Stomach (tissue), 9 donors: ENCODE data around the gene CD99L2. TPM values are rescaled to one million over a fixed set of nuclear protein-coding genes. Genes with fewer than 3 reads are reported as not detected.

Source experiments
- DNase-seq, 2 donors: peaks; one replicate each; pipeline versions ENCODE4 v3.0.0 to v3.0.0-alpha.2; 2013 to 2019
- H3K27ac ChIP-seq, 5 donors: fragments of 200-600 bp in 4 of 5; sonication (generic) in 4 of 5; one replicate each; pipeline ENCODE4 v1.5.1; 2013 to 2019; ENCODE audit warnings: mild to moderate bottlenecking in 1 of 5, moderate library complexity in 1 of 5
- H3K27me3 ChIP-seq, 3 donors: fragments of 200-600 bp; sonication (generic); one replicate each; pipeline ENCODE4 v1.5.1; 2017 to 2019; ENCODE audit warnings: mixed run types in 1 of 3
- H3K36me3 ChIP-seq, 4 donors: fragments of 200-600 bp; sonication (generic); 1 replicate in 3 of 4; 2 replicates in 1 of 4; pipeline ENCODE4 v1.5.1; 2016 to 2019
- H3K4me1 ChIP-seq, 4 donors: fragments of 200-600 bp; sonication (generic); one replicate each; pipeline ENCODE4 v1.5.1; 2016 to 2019
- H3K4me3 ChIP-seq, 4 donors: fragments of 200-600 bp; sonication (generic) in 3 of 4; one replicate each; pipeline ENCODE4 v1.5.1; 2016 to 2019; ENCODE audit warnings: mild to moderate bottlenecking in 1 of 4
- H3K9me3 ChIP-seq, 4 donors: fragments of 200-600 bp; sonication (generic); one replicate each; pipeline ENCODE4 v1.5.1; 2016 to 2019
- EP300 ChIP-seq: sonication (generic); formaldehyde crosslinking; IDR thresholded peaks from one replicate; pipeline ENCODE4 v1.6.1; 2017; ENCODE audit warnings: antibody characterized with exemption
- POLR2A ChIP-seq, 4 donors: fragments of 450-650 bp; IDR thresholded peaks; one replicate each; pipeline ENCODE4 v1.6.1; 2016; ENCODE audit warnings: antibody characterized with exemption in 4 of 4, control low read depth in 2 of 4, mild to moderate bottlenecking in 1 of 4, moderate library complexity in 1 of 4
- POLR2AphosphoS5 ChIP-seq, 3 donors: sonication (generic); formaldehyde crosslinking; IDR thresholded peaks; one replicate each; pipeline ENCODE4 v1.6.1; 2016; ENCODE audit warnings: antibody characterized with exemption in 3 of 3
- WGBS, 5 donors: extraction: QIAGEN DNeasy Blood & Tissue Kit in 3 of 5; methylation state at CpG; one replicate each; pipeline versions ENCODE4 v1.1.5 to v1.1.7; 2013 to 2018; 5-methylcytosine and 5-hydroxymethylcytosine counted together
- intact Hi-C: fragments of 100-400 bp; cut with DNase I; formaldehyde crosslinking; loops from one replicate; pipeline ENCODE4 v1.15.1; 2023; ENCODE audit warnings: low total_unique reads
- polyA plus RNA-seq, 3 donors: library from polyadenylated mRNA; stranded (reverse); fragments of 200-250 nt; gene quantifications; one replicate each; pipeline ENCODE4 v1.2.3, GENCODE V29; 2013
- total RNA-seq, 5 donors: library from RNA; depleted of rRNA; stranded (reverse); fragments of >200 nt; gene quantifications; one replicate each; pipeline versions ENCODE4 v1.1.0 to v1.2.3, GENCODE V29; 2014 to 2016
- TF ChIP-seq, protein P1 (sequence below), 7 experiments: fragments of 450-650 bp in 4 of 7; fragments of 200-600 bp in 3 of 7; sonication (generic) in 3 of 7; IDR thresholded peaks; one replicate each; pipeline ENCODE4 v1.5.1; 2016 to 2019; ENCODE audit warnings: antibody characterized with exemption in 7 of 7, control low read depth in 2 of 7, mild to moderate bottlenecking in 1 of 7
- donor health status: healthy with polysubstance abuse.
- donor health status: Bipolar disorder and iron deficiency.
- donor health status: healthy.

CD99L2 gene
- total and polyA plus RNA-seq, 8 donors: 3.5 to 40.6 (median 13.7) TPM

DNA sequence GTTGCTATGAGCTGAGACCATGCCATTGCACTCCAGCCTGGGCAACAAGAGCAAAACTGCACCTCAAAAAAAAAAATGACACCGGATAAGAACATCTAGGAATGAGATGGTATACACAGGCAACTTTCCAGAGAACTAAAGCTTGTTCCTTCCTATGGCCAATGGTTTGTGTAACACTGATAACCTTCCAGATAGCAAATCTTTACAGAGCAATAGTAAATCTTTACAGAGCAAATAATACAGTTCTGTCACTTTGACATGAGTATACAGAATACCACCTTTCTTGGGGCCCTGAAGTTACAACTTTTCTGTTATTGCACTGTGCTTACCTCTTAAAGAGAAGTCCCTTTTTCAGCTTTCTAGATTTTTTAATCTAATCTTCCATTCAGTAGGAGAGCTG lies 91.6 kb downstream of the CD99L2 start:
- WGBS, 5 donors: 34 to 60% (median 50%) methylated on average over 1 of the region's 1 CpG
- no peaks in the 10 kb centered on the region for H3K27me3 ChIP-seq
- TF ChIP-seq POLR2A (IDR thresholded peaks at IDR 0.05): no peak
- TF ChIP-seq POLR2AphosphoS5 (IDR thresholded peaks at IDR 0.05): no peak
- no peak for TF ChIP-seq EP300
- TF ChIP-seq, protein P1, sequence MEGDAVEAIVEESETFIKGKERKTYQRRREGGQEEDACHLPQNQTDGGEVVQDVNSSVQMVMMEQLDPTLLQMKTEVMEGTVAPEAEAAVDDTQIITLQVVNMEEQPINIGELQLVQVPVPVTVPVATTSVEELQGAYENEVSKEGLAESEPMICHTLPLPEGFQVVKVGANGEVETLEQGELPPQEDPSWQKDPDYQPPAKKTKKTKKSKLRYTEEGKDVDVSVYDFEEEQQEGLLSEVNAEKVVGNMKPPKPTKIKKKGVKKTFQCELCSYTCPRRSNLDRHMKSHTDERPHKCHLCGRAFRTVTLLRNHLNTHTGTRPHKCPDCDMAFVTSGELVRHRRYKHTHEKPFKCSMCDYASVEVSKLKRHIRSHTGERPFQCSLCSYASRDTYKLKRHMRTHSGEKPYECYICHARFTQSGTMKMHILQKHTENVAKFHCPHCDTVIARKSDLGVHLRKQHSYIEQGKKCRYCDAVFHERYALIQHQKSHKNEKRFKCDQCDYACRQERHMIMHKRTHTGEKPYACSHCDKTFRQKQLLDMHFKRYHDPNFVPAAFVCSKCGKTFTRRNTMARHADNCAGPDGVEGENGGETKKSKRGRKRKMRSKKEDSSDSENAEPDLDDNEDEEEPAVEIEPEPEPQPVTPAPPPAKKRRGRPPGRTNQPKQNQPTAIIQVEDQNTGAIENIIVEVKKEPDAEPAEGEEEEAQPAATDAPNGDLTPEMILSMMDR (IDR thresholded peaks at IDR 0.05): no peak

DNA sequence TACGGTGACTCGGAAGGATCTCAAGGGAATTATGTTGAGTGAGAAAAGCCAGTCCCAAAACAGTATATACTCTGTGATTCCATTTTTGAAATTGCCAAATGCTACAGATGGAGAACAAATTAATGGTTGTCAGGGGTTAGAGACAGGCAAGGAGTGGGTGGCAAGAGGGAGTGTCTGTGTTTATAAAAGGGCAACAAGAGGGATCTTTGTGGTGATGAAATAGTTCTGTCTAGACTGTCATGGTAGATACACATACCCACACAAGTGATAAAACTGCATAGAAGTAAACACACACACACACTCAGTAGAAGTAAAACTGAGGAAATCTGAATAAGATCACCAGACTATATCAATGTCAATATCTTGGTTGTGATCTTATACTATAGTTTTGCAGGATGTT lies 92.7 kb downstream of the CD99L2 start:
- H3K9me3 ChIP-seq: peaks cover 0 to 2% (median 0%) of the 10 kb centered on the region in 4 donors
- TF ChIP-seq, protein P1 (IDR thresholded peaks at IDR 0.05): no peak
- TF ChIP-seq POLR2AphosphoS5 (IDR thresholded peaks at IDR 0.05) (no peak), EP300 (no peak), POLR2A (IDR thresholded peaks at IDR 0.05) (no peak)
- H3K27ac ChIP-seq: no peak overlapping the region
- WGBS, 5 donors: 95 to 100% (median 98%) methylated on average over 2 of the region's 2 CpGs
- no peaks in the 10 kb centered on the region for H3K27me3 ChIP-seq
- H3K4me3 ChIP-seq: no peak overlapping the region
- no peaks in the 10 kb centered on the region for H3K36me3 ChIP-seq
- no peak for DNase-seq
- no peaks in the 10 kb centered on the region for H3K4me1 ChIP-seq
- intact Hi-C loops: no loop called here

More for the DNA sequence above, 91.6 kb downstream of the CD99L2 start:
- Histone ChIP-seq H3K27ac (no peak overlapping the region), H3K4me3 (no peak overlapping the region), H3K4me1 (no peaks in the 10 kb centered on the region), H3K36me3 (no peaks in the 10 kb centered on the region), H3K9me3 (peaks cover 0 to 2% (median 0%) of the 10 kb centered on the region in 4 donors)
- intact Hi-C loops: no loop called here
- DNase-seq: no peak

DNA sequence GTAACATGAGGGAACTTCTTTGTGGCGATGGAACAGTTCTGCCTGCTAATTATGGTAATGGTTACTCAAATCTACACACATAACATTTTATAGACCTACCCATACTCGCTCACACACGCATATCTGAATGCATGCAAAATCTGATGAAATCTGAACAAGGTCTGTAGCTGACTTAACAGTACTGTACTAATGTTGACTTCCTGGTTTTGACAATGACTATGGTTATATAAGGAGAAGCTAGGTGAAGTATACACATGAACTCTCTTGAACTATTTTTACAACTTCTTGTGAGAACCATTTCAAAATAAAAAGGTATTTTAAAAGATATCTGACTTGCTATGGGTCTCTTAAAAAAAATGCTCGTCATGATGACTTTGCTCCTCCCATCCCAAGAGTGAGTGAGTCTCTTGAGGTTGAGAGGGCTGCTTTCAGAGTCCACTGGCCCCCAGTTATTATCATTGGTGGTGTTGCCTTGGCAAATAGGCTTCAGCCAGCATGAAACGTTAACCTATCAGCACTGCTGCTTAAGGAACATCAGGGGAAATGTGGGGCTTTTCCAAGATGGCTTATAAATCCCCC lies 105.4 kb downstream of the CD99L2 start:
- no peak overlapping the region for H3K27ac ChIP-seq
- no peaks in the 10 kb centered on the region for H3K27me3 ChIP-seq
- intact Hi-C loops: no loop called here
- H3K4me3 ChIP-seq: no peak overlapping the region
- 63 to 100% (median 88%) methylated on average over 5 of the region's 5 CpGs for WGBS, 5 donors
- TF ChIP-seq EP300 (no peak), POLR2A (IDR thresholded peaks at IDR 0.05) (no peak), POLR2AphosphoS5 (IDR thresholded peaks at IDR 0.05) (no peak)
- TF ChIP-seq, protein P1 (IDR thresholded peaks at IDR 0.05): no peak
- no peaks in the 10 kb centered on the region for H3K4me1 ChIP-seq
- H3K36me3 ChIP-seq: peaks cover 0 to 45% (median 37%) of the 10 kb centered on the region in 4 donors
- no peak for DNase-seq
- H3K9me3 ChIP-seq: peaks cover 0 to 10% (median 0%) of the 10 kb centered on the region in 4 donors

DNA sequence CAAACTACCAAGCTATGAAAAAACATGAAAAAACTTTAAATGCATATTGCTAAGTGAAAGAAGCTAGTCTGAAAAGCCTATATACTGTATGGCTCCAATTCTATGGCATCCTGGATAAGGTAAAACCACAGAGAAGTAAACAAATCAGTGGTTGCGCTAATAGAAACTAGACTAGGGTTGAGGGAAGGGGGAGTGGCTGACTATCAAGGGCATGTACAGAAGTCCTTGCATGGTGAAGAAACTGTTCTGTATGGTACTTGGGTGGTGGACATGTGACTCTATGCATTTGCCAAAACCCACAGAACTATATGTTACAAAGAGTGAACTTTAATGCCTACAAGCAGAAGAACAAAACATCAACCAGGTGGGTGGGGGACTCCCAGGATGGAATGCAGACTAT lies 108.4 kb downstream of the CD99L2 start:
- DNase-seq: no peak
- Histone ChIP-seq H3K27me3 (no peaks in the 10 kb centered on the region), H3K27ac (no peak overlapping the region), H3K36me3 (peaks cover 0 to 41% (median 37%) of the 10 kb centered on the region in 4 donors), H3K9me3 (peaks cover 0 to 10% (median 0%) of the 10 kb centered on the region in 4 donors), H3K4me1 (no peaks in the 10 kb centered on the region), H3K4me3 (no peak overlapping the region)
- 71 to 97% (median 94%) methylated on average over 1 of the region's 1 CpG for WGBS, 5 donors
- TF ChIP-seq POLR2A (IDR thresholded peaks at IDR 0.05) (no peak), POLR2AphosphoS5 (IDR thresholded peaks at IDR 0.05) (no peak), EP300 (no peak)
- TF ChIP-seq, protein P1 (IDR thresholded peaks at IDR 0.05): no peak
- intact Hi-C loops: no loop called here
